ENCODE results near the gene TULP4.
"Not testable (repeated sequence)": the region's sequence is repeated elsewhere in the genome, so short reads cannot be mapped to it uniquely, and the experiment has no call there.

GRCh38 chr6:158300306-158301143, 11.7 kb upstream of the TULP4 start:
- TF ChIP-seq EZH2 (IDR thresholded peaks at IDR 0.05); POLR2AphosphoS5 (IDR thresholded peaks at IDR 0.05; ENCODE audit: borderline replicate concordance, low read depth, low read length); FOXP2 (optimal IDR thresholded peaks at IDR 0.05; ENCODE audit: control extremely low read depth, extremely low read length, insufficient read depth): not testable (repeated sequence)

All from SK-N-MC (cell line).